GM13977 (cell line): ENCODE results near the gene LRRC74B.
"Not testable (repeated sequence)": the region's sequence is repeated elsewhere in the genome, so short reads cannot be mapped to it uniquely, and the experiment has no call there.

Experiments
- DNase-seq: peaks from one replicate; pipeline ENCODE4 v3.0.0; 2012; ENCODE audit warnings: low spot score
- CTCF ChIP-seq: IDR thresholded peaks from 2 replicates; pipeline ENCODE4 v1.5.1; 2012; ENCODE audit warnings: mild to moderate bottlenecking, control low read depth; ENCODE audit not compliant: insufficient read depth; ENCODE audit errors: extremely low read depth, missing control alignments
- in situ Hi-C: fragments of 300-500 bp; cut with MboI; formaldehyde crosslinking; loops from one replicate; pipeline ENCODE4 v1.12.0; 2022; ENCODE audit warnings: low sequenced_read_pairs, low pct_unique_long_range_greater_than_20kb, mixed read lengths, inconsistent platforms; ENCODE audit not compliant: unreplicated experiment

The LRRC74B gene

GRCh38 chr22:21043860-21044535, 1.7 kb upstream of the LRRC74B start:
- no peak for TF ChIP-seq CTCF
- no peak for DNase-seq
- in situ Hi-C loops, result no loop called here

GRCh38 chr22:21044931-21045584, 688 bp upstream of the LRRC74B start:
- in situ Hi-C loops, result no loop called here
- TF ChIP-seq CTCF, result no peak
- no peak for DNase-seq

- in situ Hi-C loops, result no loop called here
- TF ChIP-seq CTCF, result no peak
- DNase-seq, result no peak
These were observed 1.4 kb downstream of the LRRC74B start for GRCh38 chr22:21047035-21047661.

- in situ Hi-C loops, result no loop called here
- no peak for TF ChIP-seq CTCF
These were observed 2.0 kb downstream of the LRRC74B start for GRCh38 chr22:21047730-21048129.

GRCh38 chr22:21048448-21048847, 2.7 kb downstream of the LRRC74B start:
- in situ Hi-C loops, DNase-seq: not testable (repeated sequence)

More at GRCh38 chr22:21047730-21048129, 2.0 kb downstream of the LRRC74B start:
- DNase-seq, result no peak

- DNase-seq, in situ Hi-C loops: not testable (repeated sequence)
These were observed 3.2 kb downstream of the LRRC74B start for GRCh38 chr22:21048965-21049364.

GRCh38 chr22:21051145-21051830, 5.5 kb downstream of the LRRC74B start:
- no peak for DNase-seq

More at GRCh38 chr22:21051145-21051830, 5.5 kb downstream of the LRRC74B start:
- in situ Hi-C loops, result no loop called here
- no peak for TF ChIP-seq CTCF
